ENCODE data around the gene GFER. TPM values are rescaled to one million over a fixed set of nuclear protein-coding genes. Genes with fewer than 3 reads are reported as not detected.
A peak's percentile ranks its signal among the peaks of the same experiment; 100 is the strongest.

The GFER gene
- total and polyA plus RNA-seq, 9 of the 15 experiments (the other 6 are each of a cell fraction or from before 2014, with no cell fraction given) = 4.3 to 53.7 (median 19.8) TPM

DNA sequence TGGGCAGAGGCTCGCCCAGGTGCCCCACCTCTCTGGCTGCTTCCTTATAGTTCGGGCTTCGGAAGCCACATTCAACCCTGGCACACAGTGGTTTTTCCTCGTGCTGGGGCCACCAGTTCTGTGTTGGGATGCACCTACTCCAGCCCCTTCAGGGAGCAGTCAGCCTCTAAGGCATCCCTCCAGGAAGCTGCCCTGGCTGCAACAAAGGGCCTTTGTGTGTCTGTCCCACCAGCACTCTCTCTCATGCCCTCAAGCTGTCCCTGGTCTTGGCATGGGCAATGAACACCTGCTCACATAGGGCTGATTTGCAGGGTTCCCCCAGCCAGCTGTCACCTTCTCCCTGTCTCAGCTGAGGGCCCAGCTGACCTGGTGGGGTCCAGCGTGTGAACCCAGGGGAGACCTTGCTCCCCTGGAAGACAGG, 2.0 kb upstream of the GFER start (continued):
- TF ChIP-seq TBL1XR1 (IDR thresholded peaks at IDR 0.05; ENCODE audit: low read length in 2 of 2) = no peak
- TF ChIP-seq, protein P1, sequence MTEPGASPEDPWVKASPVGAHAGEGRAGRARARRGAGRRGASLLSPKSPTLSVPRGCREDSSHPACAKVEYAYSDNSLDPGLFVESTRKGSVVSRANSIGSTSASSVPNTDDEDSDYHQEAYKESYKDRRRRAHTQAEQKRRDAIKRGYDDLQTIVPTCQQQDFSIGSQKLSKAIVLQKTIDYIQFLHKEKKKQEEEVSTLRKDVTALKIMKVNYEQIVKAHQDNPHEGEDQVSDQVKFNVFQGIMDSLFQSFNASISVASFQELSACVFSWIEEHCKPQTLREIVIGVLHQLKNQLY (CRISPR knock-in tag; conservative IDR thresholded peaks at IDR 0.05) = no peak
- TF ChIP-seq SNRNP70 (optimal IDR thresholded peaks at IDR 0.05; ENCODE audit: low read depth, low read length) = peak; percentile 36
- no peak for TF ChIP-seq KAT2B (IDR thresholded peaks at IDR 0.05; ENCODE audit: low read depth, low read length)
- no peak for TF ChIP-seq TOE1 (IDR thresholded peaks at IDR 0.05; ENCODE audit: borderline replicate concordance)
- TF ChIP-seq TOE1 (CRISPR knock-in tag; IDR thresholded peaks at IDR 0.05; ENCODE audit: borderline replicate concordance, low read depth) = no peak
- TF ChIP-seq ZNF764 (CRISPR knock-in tag; IDR thresholded peaks at IDR 0.05; ENCODE audit: low read depth) = no peak
- TF ChIP-seq CCNT2 (IDR thresholded peaks at IDR 0.05; ENCODE audit: borderline replicate concordance, extremely low read depth, insufficient read length, low read depth, low read length) = no peak

DNA sequence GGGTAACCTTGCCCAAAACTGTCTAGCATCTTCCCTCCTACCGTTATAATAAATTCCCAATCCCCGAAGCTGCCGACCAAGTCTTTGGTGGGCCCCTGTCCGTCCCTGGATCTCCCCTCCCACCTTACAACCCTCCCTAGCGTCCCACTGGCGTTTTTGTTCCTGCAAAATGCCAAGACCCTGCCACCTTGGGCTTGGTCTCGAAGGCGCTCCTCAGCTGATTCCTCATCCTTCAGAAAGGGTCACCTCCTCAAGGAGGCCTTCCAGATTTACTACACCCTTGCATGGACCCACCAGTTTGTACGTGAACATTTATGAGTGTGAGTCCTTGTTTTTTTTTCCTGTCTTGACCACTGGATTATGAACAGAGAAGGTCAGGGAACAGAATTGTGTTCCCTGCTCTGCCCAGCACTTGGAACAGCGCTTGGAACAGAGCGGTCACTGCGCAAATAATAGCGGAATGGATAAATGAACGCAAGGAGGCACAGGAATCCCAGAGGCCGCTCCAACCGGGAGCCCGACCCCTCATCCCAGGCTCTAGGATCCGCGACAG, 926 bp upstream of the GFER start:
- Histone ChIP-seq H3K9ac (ENCODE audit: insufficient read depth in 1 of 2, low read depth in 2 of 2, low read length in 2 of 2) (peak overlapping the region in 1 of 2 experiments; percentile 85; a peak in 2 of 4 replicates), H3K36me3 (ENCODE audit: control insufficient read depth, insufficient read depth, low read length) (peaks cover 37% of the 10 kb centered on the region; the same call in 2 of the 3 replicates), H2AFZ (ENCODE audit: low read depth, low read length) (peak overlapping the region; percentile 88), H4K20me1 (replicated peaks; ENCODE audit: control insufficient read depth, insufficient read depth, low read length) (no peaks in the 10 kb centered on the region), H3K9me3 (replicated peaks; ENCODE audit: control insufficient read depth, insufficient read depth, low read depth, low read length) (no peaks in the 10 kb centered on the region), H3K9me1 (ENCODE audit: control insufficient read depth, insufficient read depth, low read length) (no peaks in the 10 kb centered on the region), H3K27me3 (ENCODE audit: control insufficient read depth in 2 of 2, insufficient read depth in 2 of 2, low read length in 2 of 2) (no peaks in the 10 kb centered on the region), H3K4me1 (replicated peaks in 1 of 2; ENCODE audit: control insufficient read depth in 2 of 2, insufficient read depth in 2 of 2, low read length in 2 of 2) (peaks cover 6 to 77% of the 10 kb centered on the region in 2 experiments; a peak in 4 of 5 replicates), H3K27ac (ENCODE audit: extremely low read depth, low read depth, low read length) (no peak overlapping the region), H3K4me3 (peak overlapping the region; percentile 70), H3K79me2 (ENCODE audit: control insufficient read depth, insufficient read depth, low read length) (peaks cover 16% of the 10 kb centered on the region), H3K4me2 (ENCODE audit: insufficient read depth, low read length) (peak overlapping the region; percentile 79)
- intact Hi-C loops (cut with micrococcal nuclease) = no loop called here
- WGBS (ENCODE audit: insufficient coverage, low coverage, missing lambda C conversion rate) = 15% methylated on average over 19 of the region's 19 CpGs
- no peak for DNase-seq (ENCODE audit: extremely low read depth in 1 of 4, low spot score in 3 of 4)
- ChIA-PET POLR2A (interaction anchor here (0.8 to 10.2 kb wide), 4 partner anchors 9 to 44 kb away, joined by 3 to 103 read pairs (median 10); partner anchors contain the start of genes RNF151, RPS2 and TBL3), CTCF (ENCODE audit: low intra/inter-chr PET ratio) (no interaction called here)
- BruUV-seq (replicated peaks) = no TSS peak
- in situ Hi-C loops (cut with MboI) = no loop called here
- ATAC-seq = no peak
- FAIRE-seq = peak; percentile 63
- TF ChIP-seq SUPT5H (IDR thresholded peaks at IDR 0.05) = 0 out of 2 replicates have a peak, but pooled peaks have one; percentile 9
- peak; percentile 36; the same call in 1 of the 2 replicates for TF ChIP-seq SMARCA5 (IDR thresholded peaks at IDR 0.05)
- TF ChIP-seq ZFP36 (IDR thresholded peaks at IDR 0.05; ENCODE audit: low read depth, low read length, partially characterized antibody) = peak; percentile 90
- TF ChIP-seq, protein P2, sequence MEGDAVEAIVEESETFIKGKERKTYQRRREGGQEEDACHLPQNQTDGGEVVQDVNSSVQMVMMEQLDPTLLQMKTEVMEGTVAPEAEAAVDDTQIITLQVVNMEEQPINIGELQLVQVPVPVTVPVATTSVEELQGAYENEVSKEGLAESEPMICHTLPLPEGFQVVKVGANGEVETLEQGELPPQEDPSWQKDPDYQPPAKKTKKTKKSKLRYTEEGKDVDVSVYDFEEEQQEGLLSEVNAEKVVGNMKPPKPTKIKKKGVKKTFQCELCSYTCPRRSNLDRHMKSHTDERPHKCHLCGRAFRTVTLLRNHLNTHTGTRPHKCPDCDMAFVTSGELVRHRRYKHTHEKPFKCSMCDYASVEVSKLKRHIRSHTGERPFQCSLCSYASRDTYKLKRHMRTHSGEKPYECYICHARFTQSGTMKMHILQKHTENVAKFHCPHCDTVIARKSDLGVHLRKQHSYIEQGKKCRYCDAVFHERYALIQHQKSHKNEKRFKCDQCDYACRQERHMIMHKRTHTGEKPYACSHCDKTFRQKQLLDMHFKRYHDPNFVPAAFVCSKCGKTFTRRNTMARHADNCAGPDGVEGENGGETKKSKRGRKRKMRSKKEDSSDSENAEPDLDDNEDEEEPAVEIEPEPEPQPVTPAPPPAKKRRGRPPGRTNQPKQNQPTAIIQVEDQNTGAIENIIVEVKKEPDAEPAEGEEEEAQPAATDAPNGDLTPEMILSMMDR (IDR thresholded peaks at IDR 0.05 in 2 of 3, conservative IDR thresholded peaks at IDR 0.05 in 1 of 3; ENCODE audit: insufficient read depth in 2 of 3, low read depth in 1 of 3, low read length in 3 of 3) = 0 out of 6 replicates have a peak, but pooled peaks of 1 of the 3 experiments have one; percentile 38
- TF ChIP-seq POLR2A (conservative IDR thresholded peaks at IDR 0.05) = 0 out of 2 replicates have a peak, but pooled peaks have one; percentile 43
- TF ChIP-seq FOXK1 (CRISPR knock-in tag; IDR thresholded peaks at IDR 0.05; ENCODE audit: borderline replicate concordance) = 0 out of 2 replicates have a peak, but pooled peaks have one; percentile 35
- peak; percentile 21; the same call in 1 of the 2 replicates for TF ChIP-seq BCOR (IDR thresholded peaks at IDR 0.05)
- peak; percentile 13 for TF ChIP-seq SAP30 (IDR thresholded peaks at IDR 0.05; ENCODE audit: borderline replicate concordance, insufficient read depth, low read depth, low read length, poor library complexity, severe bottlenecking)
